Measurements from ENCODE around the gene CCR7.

Gene CCR7

GRCh38 chr17:40561294-40561870 is 3.9 kb downstream of the CCR7 start:
- no peak for DNase-seq

- no peak for DNase-seq
These were observed 4.5 kb downstream of the CCR7 start for GRCh38 chr17:40560592-40561293.

- peak; percentile 78 for DNase-seq
These were observed 5.2 kb downstream of the CCR7 start for GRCh38 chr17:40559954-40560591.

GRCh38 chr17:40559564-40559916 is 5.7 kb downstream of the CCR7 start:
- no peak for DNase-seq

GRCh38 chr17:40558890-40559563 is 6.2 kb downstream of the CCR7 start:
- DNase-seq = no peak

- DNase-seq = no peak
These were observed 6.9 kb downstream of the CCR7 start for GRCh38 chr17:40558300-40558889.

GRCh38 chr17:40557531-40558299 is 7.6 kb downstream of the CCR7 start:
- DNase-seq = no peak

GRCh38 chr17:40556884-40557414 is 8.3 kb downstream of the CCR7 start:
- no peak for DNase-seq

- no peak for DNase-seq
These were observed 9.0 kb downstream of the CCR7 start for GRCh38 chr17:40556198-40556661.

GRCh38 chr17:40555296-40556190 is 9.7 kb downstream of the CCR7 start:
- DNase-seq = no peak

GRCh38 chr17:40554646-40555295 is 10.5 kb downstream of the CCR7 start:
- DNase-seq = no peak

GRCh38 chr17:40553694-40554534 is 11.4 kb downstream of the CCR7 start:
- DNase-seq = no peak

GRCh38 chr17:40552806-40553693 is 12.2 kb downstream of the CCR7 start:
- no peak for DNase-seq

GRCh38 chr17:40551879-40552768 is 13.1 kb downstream of the CCR7 start:
- DNase-seq = no peak

- DNase-seq = no peak
These were observed 14.0 kb downstream of the CCR7 start for GRCh38 chr17:40551091-40551878.

GRCh38 chr17:40550608-40551007 is 14.7 kb downstream of the CCR7 start:
- DNase-seq = no peak

Data from NCI-H1048 (cell line).